BE2C (cell line): ENCODE data around the gene IL10RA.
"Not testable (repeated sequence)": the region's sequence is repeated elsewhere in the genome, so short reads cannot be mapped to it uniquely, and the experiment has no call there.

Experiments used
- DNase-seq: peaks from one replicate; pipeline ENCODE4 v3.0.0-alpha.2; 2020
- H3K27me3 ChIP-seq: fragments of 250-450 bp; sonication (Bioruptor Pico); 2 replicates; pipeline ENCODE4 v1.5.1; 2020; ENCODE audit warnings: mild to moderate bottlenecking
- H3K36me3 ChIP-seq: fragments of 250-450 bp; sonication (Bioruptor Pico); 2 replicates; pipeline ENCODE4 v1.5.1; 2020; ENCODE audit warnings: mild to moderate bottlenecking
- H3K4me1 ChIP-seq: fragments of 250-450 bp; sonication (Bioruptor Pico); 2 replicates; pipeline ENCODE4 v1.5.1; 2020
- H3K4me3 ChIP-seq: 2 replicates; pipeline ENCODE4 v1.5.1; 2011; ENCODE audit warnings: low read depth, low read length
- H3K9me3 ChIP-seq: fragments of 250-450 bp; sonication (Bioruptor Pico); 2 replicates; pipeline ENCODE4 v1.5.1; 2020
- CTCF ChIP-seq: IDR thresholded peaks from 2 replicates; pipeline ENCODE4 v1.5.1; 2012; ENCODE audit warnings: mild to moderate bottlenecking, low read depth, low read length

IL10RA gene

DNA sequence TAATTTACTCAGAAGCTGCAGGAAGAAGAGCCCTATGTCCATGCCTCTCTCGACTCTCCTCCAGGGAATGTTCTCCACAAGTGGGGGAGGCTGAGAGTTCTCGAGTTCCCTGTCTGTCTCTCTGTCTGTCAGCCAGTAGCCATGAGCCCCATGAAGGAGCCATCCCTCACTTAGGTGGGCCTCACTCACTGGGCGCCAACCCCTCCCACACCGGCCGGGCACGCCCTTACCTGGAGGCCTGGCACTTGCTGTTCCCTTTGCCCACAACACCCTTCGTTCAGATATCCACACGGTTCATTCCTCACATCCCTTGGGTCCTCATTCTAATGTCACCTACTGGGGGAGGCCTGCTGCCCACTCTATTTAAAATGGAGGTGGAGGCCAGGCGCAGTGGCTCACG lies 14.2 kb upstream of the IL10RA start:
- no peaks in the 10 kb centered on the region for H3K36me3 ChIP-seq
- TF ChIP-seq CTCF = no peak
- no peaks in the 10 kb centered on the region for H3K9me3 ChIP-seq
- no peak for DNase-seq
- no peaks in the 10 kb centered on the region for H3K4me1 ChIP-seq
- peaks cover 6% of the 10 kb centered on the region for H3K27me3 ChIP-seq
- no peak overlapping the region for H3K4me3 ChIP-seq

- H3K36me3 ChIP-seq = no peaks in the 10 kb centered on the region
- DNase-seq = no peak
- no peaks in the 10 kb centered on the region for H3K9me3 ChIP-seq
- no peaks in the 10 kb centered on the region for H3K4me1 ChIP-seq
- H3K4me3 ChIP-seq = no peak overlapping the region
- peaks cover 6% of the 10 kb centered on the region for H3K27me3 ChIP-seq
- no peak for TF ChIP-seq CTCF
These were observed 13.3 kb upstream of the IL10RA start for GRCh38 chr11:117972629-117973502.

DNA sequence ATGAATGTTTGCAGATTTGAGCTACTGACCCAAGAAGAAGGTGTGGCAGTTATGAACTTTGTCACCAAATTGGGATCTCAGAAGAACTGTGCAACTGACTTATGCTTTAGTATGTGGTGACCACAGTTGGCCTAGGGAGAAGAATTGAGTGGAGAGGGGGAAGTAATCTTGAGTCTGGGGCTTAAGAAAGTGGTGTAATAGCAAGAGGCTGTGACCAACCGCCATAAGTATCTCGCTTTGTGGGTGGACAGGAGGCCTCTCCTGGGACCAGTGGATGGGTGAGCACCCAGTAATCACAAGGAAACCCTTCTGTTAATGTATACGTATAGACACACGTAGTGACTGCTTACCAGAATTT lies 12.7 kb upstream of the IL10RA start:
- no peaks in the 10 kb centered on the region for H3K4me1 ChIP-seq
- no peak for TF ChIP-seq CTCF

GRCh38 chr11:117976445-117976844 lies 9.7 kb upstream of the IL10RA start:
- Histone ChIP-seq H3K27me3 (peaks cover 5% of the 10 kb centered on the region; the same call in 1 of the 2 replicates), H3K36me3 (no peaks in the 10 kb centered on the region), H3K9me3 (no peaks in the 10 kb centered on the region), H3K4me3 (no peak overlapping the region), H3K4me1 (no peaks in the 10 kb centered on the region)
- TF ChIP-seq CTCF = no peak
- no peak for DNase-seq

More for the DNA sequence above, 12.7 kb upstream of the IL10RA start:
- DNase-seq = no peak
- Histone ChIP-seq H3K9me3 (no peaks in the 10 kb centered on the region), H3K4me3 (no peak overlapping the region), H3K36me3 (no peaks in the 10 kb centered on the region), H3K27me3 (peaks cover 6% of the 10 kb centered on the region)

- Histone ChIP-seq H3K36me3 (no peaks in the 10 kb centered on the region), H3K9me3 (no peaks in the 10 kb centered on the region), H3K4me3 (no peak overlapping the region), H3K4me1 (no peaks in the 10 kb centered on the region), H3K27me3 (peaks cover 5% of the 10 kb centered on the region; the same call in 1 of the 2 replicates)
- no peak for DNase-seq
- TF ChIP-seq CTCF = no peak
These were observed 9.2 kb upstream of the IL10RA start for GRCh38 chr11:117977029-117977428.

- not testable (repeated sequence) for DNase-seq, H3K4me3 ChIP-seq, H3K36me3 ChIP-seq, H3K9me3 ChIP-seq, H3K4me1 ChIP-seq, H3K27me3 ChIP-seq
These were observed 8.5 kb upstream of the IL10RA start for GRCh38 chr11:117977612-117978264.

GRCh38 chr11:117978291-117978910 lies 7.8 kb upstream of the IL10RA start:
- not testable (repeated sequence) for H3K9me3 ChIP-seq, H3K27me3 ChIP-seq, DNase-seq, H3K4me3 ChIP-seq, H3K36me3 ChIP-seq, H3K4me1 ChIP-seq
